GM12874 (cell line): ENCODE results near the gene GOLIM4.

Experiments
- CTCF ChIP-seq: IDR thresholded peaks from 2 replicates; pipeline ENCODE4 v1.5.1; 2011; ENCODE audit warnings: low read depth, mild to moderate bottlenecking, control low read depth, low read length, moderate library complexity; ENCODE audit not compliant: insufficient read depth

GOLIM4 gene

GRCh38 chr3:168080499-168081170 is 15.1 kb downstream of the GOLIM4 start:
- TF ChIP-seq CTCF, result no peak

DNA sequence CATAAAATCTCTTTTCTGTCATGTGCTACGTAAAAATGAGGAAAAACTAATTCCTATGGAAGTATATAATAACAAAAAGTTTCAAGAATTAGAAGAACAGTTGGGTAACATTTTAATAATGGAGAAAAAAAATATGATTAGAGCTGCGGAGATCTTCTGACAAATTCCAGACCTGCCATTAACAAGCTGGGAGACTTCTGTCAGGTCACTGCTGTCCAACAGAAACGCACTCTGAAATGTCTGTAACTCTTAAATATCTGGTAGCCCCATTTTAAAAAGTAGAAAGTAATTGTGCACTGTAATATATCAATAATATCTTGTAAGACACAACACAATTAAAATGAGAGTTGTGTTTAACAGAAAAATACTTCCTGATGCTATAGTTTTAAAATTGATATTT is 15.7 kb downstream of the GOLIM4 start:
- TF ChIP-seq CTCF, result no peak

DNA sequence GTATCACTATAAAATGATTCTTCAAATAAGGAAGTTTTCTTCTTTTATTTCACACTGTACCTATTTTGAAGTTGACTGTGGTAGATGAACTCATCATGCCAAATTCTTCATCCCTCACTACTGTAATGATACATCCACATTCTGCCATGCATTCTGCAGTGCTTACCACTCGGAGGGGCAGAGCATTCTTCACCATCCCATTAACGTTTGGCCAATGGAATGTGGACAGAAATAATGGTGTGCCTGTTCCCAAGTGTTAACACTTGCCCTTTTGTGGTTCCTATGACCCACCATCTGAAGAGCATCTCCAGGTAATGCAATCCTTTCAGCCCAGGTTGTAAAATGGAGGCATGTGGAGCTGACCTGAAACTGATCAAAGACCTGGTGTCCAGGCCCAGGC is 18.6 kb downstream of the GOLIM4 start:
- TF ChIP-seq CTCF, result no peak

DNA sequence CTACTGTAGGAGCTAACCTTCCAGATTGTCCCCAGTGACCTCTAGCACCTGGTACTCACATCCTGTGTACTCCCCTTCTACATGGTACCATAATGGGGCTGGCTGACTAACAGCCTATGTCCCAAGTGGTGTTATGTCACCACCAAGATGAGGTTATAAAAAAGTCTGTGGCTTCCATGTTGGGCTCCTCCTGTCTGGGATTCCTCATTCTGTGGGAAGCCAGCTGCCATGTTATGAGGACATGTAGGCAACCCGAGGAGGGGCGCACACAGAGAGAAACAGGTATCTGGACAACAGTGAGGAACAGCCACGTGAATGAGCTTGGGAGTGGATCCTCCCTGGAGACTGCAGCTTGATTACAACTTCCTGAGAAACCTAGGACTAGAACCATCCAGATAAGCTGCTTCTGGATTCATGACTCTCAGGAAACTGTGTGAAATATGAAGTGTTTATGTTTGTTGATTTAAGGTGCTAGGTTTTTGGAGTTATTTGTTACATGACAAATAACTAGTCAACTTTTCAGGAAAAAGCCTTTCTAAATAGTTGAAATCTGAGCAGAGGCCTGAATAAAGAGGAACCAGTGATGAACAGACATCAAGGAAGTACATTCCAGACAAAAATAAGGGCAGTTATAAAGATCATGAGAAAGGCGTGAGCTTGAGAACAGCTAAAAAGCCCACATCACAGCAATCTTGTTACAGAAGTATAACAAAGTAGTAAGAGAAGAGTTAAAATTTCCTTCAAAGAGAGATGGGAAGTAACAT is 21.7 kb downstream of the GOLIM4 start:
- no peak for TF ChIP-seq CTCF

GRCh38 chr3:168072323-168072650 is 23.4 kb downstream of the GOLIM4 start:
- TF ChIP-seq CTCF, result no peak

DNA sequence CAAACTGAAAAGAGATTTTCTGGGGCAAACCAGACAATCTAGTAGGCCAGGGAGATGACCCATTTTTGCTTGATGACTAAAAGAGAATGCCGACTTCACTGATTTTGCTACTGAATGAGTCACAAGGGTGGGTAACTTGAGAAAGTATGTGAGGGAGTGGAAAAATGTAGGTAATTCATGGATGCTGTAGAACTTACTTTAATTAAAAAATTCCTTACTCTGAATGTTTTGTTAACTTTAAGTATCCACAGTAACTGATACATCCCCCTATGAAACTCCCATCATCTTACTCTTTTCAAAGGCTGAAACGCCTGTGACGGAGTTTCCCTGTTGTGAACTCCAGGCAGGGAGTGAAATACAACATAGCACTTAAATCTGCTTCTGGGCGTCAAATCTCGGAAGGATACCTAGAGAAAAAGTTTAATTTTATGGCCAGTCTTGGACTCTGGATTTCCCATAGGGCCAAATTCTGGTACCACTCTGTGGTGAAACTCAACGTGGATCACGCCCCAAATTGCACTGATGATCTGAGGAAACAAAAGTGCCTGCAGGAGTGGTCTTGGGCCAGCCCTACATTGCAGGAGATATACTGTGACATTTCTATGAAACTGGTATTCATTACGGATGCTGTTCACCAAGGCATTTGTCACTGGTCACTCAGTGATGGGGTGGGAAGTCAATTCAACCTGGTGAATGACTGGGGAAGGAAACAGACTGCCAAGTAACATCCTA is 24.0 kb downstream of the GOLIM4 start:
- TF ChIP-seq CTCF, result no peak

- TF ChIP-seq CTCF, result no peak
Measured at GRCh38 chr3:168070919-168071318, 24.8 kb downstream of the GOLIM4 start.
